ENCODE results near the gene SBF1. TPM values are rescaled to one million over a fixed set of nuclear protein-coding genes. Genes with fewer than 3 reads are reported as not detected.

The SBF1 gene
- polyA plus RNA-seq, 2 donors = 44.3 to 73.5 TPM

GRCh38 chr22:50485221-50486131 is 10.6 kb upstream of the SBF1 start:
- WGBS, 2 donors = 52 to 55% methylated on average over 29 of the region's 29 CpGs
- no peak overlapping the region for H3K27ac ChIP-seq (ENCODE audit: low read depth in 2 of 2, low read length in 1 of 2)
- no peaks in the 10 kb centered on the region for H3K27me3 ChIP-seq (ENCODE audit: control insufficient read depth in 1 of 2, insufficient read depth in 2 of 2, low read length in 2 of 2)
- no peak overlapping the region for H3K4me3 ChIP-seq (ENCODE audit: low read depth in 1 of 2, low read length in 2 of 2)
- peaks cover 0 to 1% of the 10 kb centered on the region in 2 donors for H3K36me3 ChIP-seq (ENCODE audit: control insufficient read depth in 2 of 2, insufficient read depth in 2 of 2, low read length in 1 of 2)
- H3K9me3 ChIP-seq (ENCODE audit: control insufficient read depth in 2 of 2, insufficient read depth in 1 of 2, low read depth in 1 of 2, low read length in 1 of 2) = no peaks in the 10 kb centered on the region
- peaks cover 0 to 12% of the 10 kb centered on the region in 2 donors for H3K4me1 ChIP-seq (ENCODE audit: control insufficient read depth in 2 of 2, insufficient read depth in 2 of 2, low read length in 1 of 2)

GRCh38 chr22:50483977-50484853 is 9.4 kb upstream of the SBF1 start:
- Histone ChIP-seq H3K4me1 (ENCODE audit: control insufficient read depth in 2 of 2, insufficient read depth in 2 of 2, low read length in 1 of 2) (peaks cover 0 to 12% of the 10 kb centered on the region in 2 donors), H3K27me3 (ENCODE audit: control insufficient read depth in 1 of 2, insufficient read depth in 2 of 2, low read length in 2 of 2) (no peaks in the 10 kb centered on the region), H3K36me3 (ENCODE audit: control insufficient read depth in 2 of 2, insufficient read depth in 2 of 2, low read length in 1 of 2) (peaks cover 0 to 1% of the 10 kb centered on the region in 2 donors), H3K9me3 (ENCODE audit: control insufficient read depth in 2 of 2, insufficient read depth in 1 of 2, low read depth in 1 of 2, low read length in 1 of 2) (no peaks in the 10 kb centered on the region), H3K27ac (ENCODE audit: low read depth in 2 of 2, low read length in 1 of 2) (no peak overlapping the region), H3K4me3 (ENCODE audit: low read depth in 1 of 2, low read length in 2 of 2) (no peak overlapping the region)
- 75 to 84% methylated on average over 31 of the region's 31 CpGs for WGBS, 2 donors

- Histone ChIP-seq H3K27ac (ENCODE audit: low read depth in 2 of 2, low read length in 1 of 2) (no peak overlapping the region), H3K9me3 (ENCODE audit: control insufficient read depth in 2 of 2, insufficient read depth in 1 of 2, low read depth in 1 of 2, low read length in 1 of 2) (no peaks in the 10 kb centered on the region), H3K36me3 (ENCODE audit: control insufficient read depth in 2 of 2, insufficient read depth in 2 of 2, low read length in 1 of 2) (peaks cover 0 to 1% of the 10 kb centered on the region in 2 donors), H3K4me3 (ENCODE audit: low read depth in 1 of 2, low read length in 2 of 2) (no peak overlapping the region), H3K27me3 (ENCODE audit: control insufficient read depth in 1 of 2, insufficient read depth in 2 of 2, low read length in 2 of 2) (no peaks in the 10 kb centered on the region), H3K4me1 (ENCODE audit: control insufficient read depth in 2 of 2, insufficient read depth in 2 of 2, low read length in 1 of 2) (peaks cover 0 to 12% of the 10 kb centered on the region in 2 donors)
- 80 to 81% methylated on average over 8 of the region's 8 CpGs for WGBS, 2 donors
Observed at GRCh38 chr22:50483556-50483955, 8.7 kb upstream of the SBF1 start.

- Histone ChIP-seq H3K27ac (ENCODE audit: low read depth in 2 of 2, low read length in 1 of 2) (no peak overlapping the region), H3K27me3 (ENCODE audit: control insufficient read depth in 1 of 2, insufficient read depth in 2 of 2, low read length in 2 of 2) (no peaks in the 10 kb centered on the region), H3K9me3 (ENCODE audit: control insufficient read depth in 2 of 2, insufficient read depth in 1 of 2, low read depth in 1 of 2, low read length in 1 of 2) (no peaks in the 10 kb centered on the region), H3K36me3 (ENCODE audit: control insufficient read depth in 2 of 2, insufficient read depth in 2 of 2, low read length in 1 of 2) (peaks cover 0 to 1% of the 10 kb centered on the region in 2 donors), H3K4me3 (ENCODE audit: low read depth in 1 of 2, low read length in 2 of 2) (no peak overlapping the region), H3K4me1 (ENCODE audit: control insufficient read depth in 2 of 2, insufficient read depth in 2 of 2, low read length in 1 of 2) (peaks cover 0 to 12% of the 10 kb centered on the region in 2 donors)
- 77 to 83% methylated on average over 10 of the region's 10 CpGs for WGBS, 2 donors
Observed at GRCh38 chr22:50483106-50483505, 8.3 kb upstream of the SBF1 start.

- H3K36me3 ChIP-seq (ENCODE audit: control insufficient read depth in 2 of 2, insufficient read depth in 2 of 2, low read length in 1 of 2) = peaks cover 0 to 1% of the 10 kb centered on the region in 2 donors
- 58 to 61% methylated on average over 35 of the region's 35 CpGs for WGBS, 2 donors
- no peaks in the 10 kb centered on the region for H3K9me3 ChIP-seq (ENCODE audit: control insufficient read depth in 2 of 2, insufficient read depth in 1 of 2, low read depth in 1 of 2, low read length in 1 of 2)
- H3K27me3 ChIP-seq (ENCODE audit: control insufficient read depth in 1 of 2, insufficient read depth in 2 of 2, low read length in 2 of 2) = no peaks in the 10 kb centered on the region
- peaks cover 0 to 12% of the 10 kb centered on the region in 2 donors for H3K4me1 ChIP-seq (ENCODE audit: control insufficient read depth in 2 of 2, insufficient read depth in 2 of 2, low read length in 1 of 2)
- H3K27ac ChIP-seq (ENCODE audit: low read depth in 2 of 2, low read length in 1 of 2) = no peak overlapping the region
- peak overlapping the region; percentile 61 to 62 for H3K4me3 ChIP-seq (ENCODE audit: low read depth in 1 of 2, low read length in 2 of 2)
Observed at GRCh38 chr22:50482107-50483074, 7.6 kb upstream of the SBF1 start.

GRCh38 chr22:50481440-50482106 is 6.7 kb upstream of the SBF1 start, which contains the start of gene ADM2:
Gene ADM2 (plus strand): TSS chr22:50481543. CDS start chr22:50481848, 305 bp downstream.
- Histone ChIP-seq H3K4me1 (ENCODE audit: control insufficient read depth in 2 of 2, insufficient read depth in 2 of 2, low read length in 1 of 2) (peaks cover 0 to 12% of the 10 kb centered on the region in 2 donors), H3K4me3 (ENCODE audit: low read depth in 1 of 2, low read length in 2 of 2) (peak within 1 kb of the TSS; percentile 61 to 62)

DNA sequence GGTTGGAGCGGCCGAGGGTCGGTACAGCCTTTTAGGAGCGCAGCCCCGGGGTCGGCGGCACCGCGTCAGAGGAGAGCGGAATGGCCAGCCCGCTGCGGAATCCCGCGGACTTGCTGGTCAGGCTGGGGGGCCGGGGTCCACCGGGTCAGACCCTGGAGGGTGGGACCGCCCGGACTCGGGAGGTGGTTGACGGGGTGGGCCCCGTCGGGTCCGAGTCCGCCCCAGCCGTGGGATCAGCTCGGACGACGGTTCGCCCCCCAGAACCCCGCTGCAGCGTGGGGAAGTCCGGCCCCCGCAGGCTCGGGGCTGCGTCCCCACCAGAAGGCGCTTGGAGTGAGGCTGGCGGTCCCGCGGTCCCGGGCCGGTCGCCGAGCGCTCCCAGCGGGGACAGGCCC is 6.2 kb upstream of the SBF1 start:
- H3K9me3 ChIP-seq (ENCODE audit: control insufficient read depth in 2 of 2, insufficient read depth in 1 of 2, low read depth in 1 of 2, low read length in 1 of 2) = no peaks in the 10 kb centered on the region
- H3K36me3 ChIP-seq (ENCODE audit: control insufficient read depth in 2 of 2, insufficient read depth in 2 of 2, low read length in 1 of 2) = peaks cover 0 to 1% of the 10 kb centered on the region in 2 donors
- H3K4me1 ChIP-seq (ENCODE audit: control insufficient read depth in 2 of 2, insufficient read depth in 2 of 2, low read length in 1 of 2) = peaks cover 0 to 11% of the 10 kb centered on the region in 2 donors
- H3K4me3 ChIP-seq (ENCODE audit: low read depth in 1 of 2, low read length in 2 of 2) = peak overlapping the region; percentile 61 to 62
- H3K27me3 ChIP-seq (ENCODE audit: control insufficient read depth in 1 of 2, insufficient read depth in 2 of 2, low read length in 2 of 2) = no peaks in the 10 kb centered on the region
- WGBS, 2 donors = 3 to 7% methylated on average over 36 to 45 of the region's 45 CpGs
- no peak overlapping the region for H3K27ac ChIP-seq (ENCODE audit: low read depth in 2 of 2, low read length in 1 of 2)

More at GRCh38 chr22:50481440-50482106, 6.7 kb upstream of the SBF1 start, which contains the start of gene ADM2:
- whole genome bisulfite sequencing, 2 donors = 3 to 4% methylated on average over 36 to 70 of the region's 70 CpGs
- no peaks in the 10 kb centered on the region for H3K27me3 ChIP-seq (ENCODE audit: control insufficient read depth in 1 of 2, insufficient read depth in 2 of 2, low read length in 2 of 2)
- no peak within 1 kb of the TSS for H3K27ac ChIP-seq (ENCODE audit: low read depth in 2 of 2, low read length in 1 of 2)
- H3K9me3 ChIP-seq (ENCODE audit: control insufficient read depth in 2 of 2, insufficient read depth in 1 of 2, low read depth in 1 of 2, low read length in 1 of 2) = no peaks in the 10 kb centered on the region
- peaks cover 0 to 1% of the 10 kb centered on the region in 2 donors for H3K36me3 ChIP-seq (ENCODE audit: control insufficient read depth in 2 of 2, insufficient read depth in 2 of 2, low read length in 1 of 2)

DNA sequence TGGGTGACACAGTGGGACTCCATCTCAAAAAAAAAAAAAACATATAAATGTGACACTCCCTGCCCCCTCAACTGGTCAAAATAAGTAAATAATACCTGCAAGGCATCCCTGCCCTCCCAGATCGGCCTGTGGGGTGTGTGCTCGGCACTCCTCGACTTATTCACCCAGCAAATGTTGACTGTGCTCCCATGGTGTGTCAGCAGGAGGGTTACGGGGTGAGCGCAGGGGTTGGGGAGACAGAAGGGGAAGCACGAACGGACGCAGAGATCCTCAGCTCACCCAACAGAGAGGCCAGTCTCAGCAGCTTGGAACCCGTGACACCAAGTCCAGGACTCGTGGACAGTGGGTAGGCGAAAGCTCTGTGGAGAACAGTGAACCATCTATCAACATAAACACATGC is 4.9 kb upstream of the SBF1 start:
- no peak overlapping the region for H3K27ac ChIP-seq (ENCODE audit: low read depth in 2 of 2, low read length in 1 of 2)
- H3K4me3 ChIP-seq (ENCODE audit: low read depth in 1 of 2, low read length in 2 of 2) = no peak overlapping the region
- no peaks in the 10 kb centered on the region for H3K27me3 ChIP-seq (ENCODE audit: control insufficient read depth in 1 of 2, insufficient read depth in 2 of 2, low read length in 2 of 2)
- H3K4me1 ChIP-seq (ENCODE audit: control insufficient read depth in 2 of 2, insufficient read depth in 2 of 2, low read length in 1 of 2) = peaks cover 0 to 12% of the 10 kb centered on the region in 2 donors
- H3K9me3 ChIP-seq (ENCODE audit: control insufficient read depth in 2 of 2, insufficient read depth in 1 of 2, low read depth in 1 of 2, low read length in 1 of 2) = no peaks in the 10 kb centered on the region
- 64 to 73% methylated on average over 11 of the region's 11 CpGs for WGBS, 2 donors
- H3K36me3 ChIP-seq (ENCODE audit: control insufficient read depth in 2 of 2, insufficient read depth in 2 of 2, low read length in 1 of 2) = peaks cover 0 to 1% of the 10 kb centered on the region in 2 donors

Data from esophagus (tissue), 2 donors.